Hepatocyte (in vitro differentiated cells): ENCODE measurements around the gene GADD45GIP1. TPM values are rescaled to one million over a fixed set of nuclear protein-coding genes. Genes with fewer than 3 reads are reported as not detected.
A peak's percentile ranks its signal among the peaks of the same experiment; 100 is the strongest.

Experiments
- DNase-seq: peaks from one replicate; pipeline ENCODE4 v3.0.0-alpha.2; 2016; ENCODE audit warnings: low spot score
- H2AFZ ChIP-seq: fragments of 200-600 bp; sonication (generic); 2 replicates; pipeline ENCODE4 v1.6.0; 2016; ENCODE audit warnings: antibody characterized with exemption, mild to moderate bottlenecking
- H3K27ac ChIP-seq: fragments of 200-600 bp; sonication (generic); 2 replicates; pipeline ENCODE4 v1.5.1; 2016; ENCODE audit warnings: mild to moderate bottlenecking
- H3K27me3 ChIP-seq: fragments of 200-600 bp; sonication (generic); 2 replicates; pipeline ENCODE4 v1.6.1; 2016
- H3K36me3 ChIP-seq: fragments of 200-600 bp; sonication (generic); replicated peaks from 2 replicates; pipeline ENCODE4 v1.5.1; 2016; ENCODE audit warnings: low read depth; ENCODE audit not compliant: insufficient read depth
- H3K4me1 ChIP-seq: fragments of 200-600 bp; sonication (generic); 2 replicates; pipeline ENCODE4 v1.5.1; 2016; ENCODE audit warnings: mild to moderate bottlenecking, moderate library complexity; ENCODE audit not compliant: insufficient read depth
- H3K4me2 ChIP-seq: fragments of 200-600 bp; sonication (generic); 2 replicates; pipeline ENCODE4 v1.6.0; 2016
- H3K4me3 ChIP-seq: fragments of 200-600 bp; sonication (generic); 2 replicates; pipeline ENCODE4 v1.5.1; 2016; ENCODE audit warnings: mild to moderate bottlenecking
- H3K79me2 ChIP-seq: fragments of 200-600 bp; sonication (generic); 2 replicates; pipeline ENCODE4 v1.6.0; 2017; ENCODE audit warnings: mild to moderate bottlenecking
- H3K9me2 ChIP-seq: fragments of 200-600 bp; sonication (generic); replicated peaks from 2 replicates; pipeline ENCODE4 v1.6.0; 2017; ENCODE audit warnings: mild to moderate bottlenecking; ENCODE audit not compliant: insufficient read depth
- H3K9me3 ChIP-seq: fragments of 200-600 bp; sonication (generic); 2 replicates; pipeline ENCODE4 v1.5.1; 2016; ENCODE audit warnings: low read depth, mild to moderate bottlenecking
- H4K20me1 ChIP-seq: fragments of 200-600 bp; sonication (generic); 2 replicates; pipeline ENCODE4 v1.6.0; 2016; ENCODE audit warnings: mild to moderate bottlenecking; ENCODE audit not compliant: insufficient read depth, poor library complexity, severe bottlenecking
- CTCF ChIP-seq: fragments of 200-600 bp; sonication (generic); IDR thresholded peaks from 2 replicates; pipeline ENCODE4 v1.5.1; 2016; ENCODE audit warnings: antibody characterized with exemption, mild to moderate bottlenecking; ENCODE audit not compliant: poor library complexity
- EZH2 ChIP-seq: fragments of 200-600 bp; sonication (generic); IDR thresholded peaks from 2 replicates; pipeline ENCODE4 v1.6.1; 2016; ENCODE audit warnings: antibody characterized with exemption, mild to moderate bottlenecking, borderline replicate concordance
- EZH2phosphoT487 ChIP-seq: fragments of 200-600 bp; sonication (generic); IDR thresholded peaks from one replicate; pipeline ENCODE4 v1.6.1; 2018; ENCODE audit warnings: antibody characterized with exemption, mild to moderate bottlenecking, low read depth, moderate library complexity; ENCODE audit not compliant: unreplicated experiment, severe bottlenecking
- WGBS: methylation state at CpG from one replicate; pipeline ENCODE4 v1.1.6; 2016; ENCODE audit warnings: low lambda C conversion rate; ENCODE audit errors: missing lambda C conversion rate; 5-methylcytosine and 5-hydroxymethylcytosine counted together
- polyA plus RNA-seq: library from polyadenylated mRNA; unstranded; fragments of >200 nt; fragmentation: Nextera tagmentation; extraction: Ambion mirVana; gene quantifications from 2 replicates; pipeline ENCODE4 v1.2.1, GENCODE V29; 2016
- total RNA-seq: library from RNA; depleted of rRNA; stranded (reverse); fragments of >200 nt; gene quantifications from 2 replicates; pipeline ENCODE4 v1.2.3, GENCODE V29; 2014

Gene GADD45GIP1
- total and polyA plus RNA-seq, 2 experiments from 2014 or later = 21.0 to 109 TPM

DNA sequence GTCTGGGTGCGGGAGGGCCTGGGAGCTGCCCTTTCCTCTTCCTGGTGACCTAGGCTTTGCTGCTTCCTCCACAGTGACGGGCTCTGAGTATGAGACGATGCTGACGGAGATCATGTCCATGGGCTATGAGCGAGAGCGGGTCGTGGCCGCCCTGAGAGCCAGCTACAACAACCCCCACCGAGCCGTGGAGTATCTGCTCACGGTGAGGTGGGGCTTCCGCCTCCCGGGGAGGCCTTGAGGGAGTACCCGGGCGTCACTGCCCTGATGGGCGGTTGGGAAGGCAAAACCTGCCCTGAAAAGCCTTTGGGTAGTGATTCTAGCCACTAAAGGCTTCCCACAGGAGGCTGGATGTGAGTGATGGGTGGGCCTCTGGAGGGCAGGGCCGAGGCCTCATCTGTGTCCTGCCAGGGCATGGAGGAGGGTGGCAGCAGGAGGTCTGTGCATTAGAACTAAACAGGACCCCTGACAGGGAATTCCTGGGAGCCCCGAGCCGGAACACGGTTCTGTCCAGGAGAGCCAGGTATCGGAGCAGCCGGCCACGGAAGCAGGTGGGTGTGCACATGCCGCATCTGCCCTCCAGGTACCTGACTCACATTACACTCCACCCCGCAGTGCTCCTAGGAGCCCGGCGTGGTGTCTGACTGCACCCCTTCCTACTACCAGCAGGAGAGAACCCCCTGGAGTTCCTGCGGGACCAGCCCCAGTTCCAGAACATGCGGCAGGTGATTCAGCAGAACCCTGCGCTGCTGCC is 8.2 kb downstream of the GADD45GIP1 start:
- no peak for DNase-seq
- peaks cover 25% of the 10 kb centered on the region for H3K4me1 ChIP-seq
- no peaks in the 10 kb centered on the region for H3K27me3 ChIP-seq
- TF ChIP-seq EZH2phosphoT487 = no peak
- TF ChIP-seq EZH2 = no peak
- H4K20me1 ChIP-seq = peaks cover 5% of the 10 kb centered on the region
- H3K36me3 ChIP-seq = no peaks in the 10 kb centered on the region
- no peaks in the 10 kb centered on the region for H3K9me2 ChIP-seq
- H2AFZ ChIP-seq = no peak overlapping the region
- no peaks in the 10 kb centered on the region for H3K9me3 ChIP-seq
- H3K4me2 ChIP-seq = no peak overlapping the region
- H3K27ac ChIP-seq = no peak overlapping the region
- H3K4me3 ChIP-seq = no peak overlapping the region
- 98% methylated on average over 30 of the region's 30 CpGs for whole genome bisulfite sequencing
- H3K79me2 ChIP-seq = peaks cover 33% of the 10 kb centered on the region

GRCh38 chr19:12947702-12948611 is 9.1 kb downstream of the GADD45GIP1 start:
- Histone ChIP-seq H3K36me3 (no peaks in the 10 kb centered on the region), H3K79me2 (peaks cover 39% of the 10 kb centered on the region), H3K27ac (no peak overlapping the region), H2AFZ (no peak overlapping the region), H3K9me2 (no peaks in the 10 kb centered on the region), H3K4me1 (peaks cover 25% of the 10 kb centered on the region), H3K27me3 (no peaks in the 10 kb centered on the region), H3K9me3 (no peaks in the 10 kb centered on the region), H3K4me2 (peak overlapping the region; percentile 88), H4K20me1 (peaks cover 11% of the 10 kb centered on the region), H3K4me3 (no peak overlapping the region)
- 96% methylated on average over 22 of the region's 28 CpGs for WGBS
- TF ChIP-seq EZH2 (no peak), EZH2phosphoT487 (no peak), CTCF (no peak)
- DNase-seq = no peak

DNA sequence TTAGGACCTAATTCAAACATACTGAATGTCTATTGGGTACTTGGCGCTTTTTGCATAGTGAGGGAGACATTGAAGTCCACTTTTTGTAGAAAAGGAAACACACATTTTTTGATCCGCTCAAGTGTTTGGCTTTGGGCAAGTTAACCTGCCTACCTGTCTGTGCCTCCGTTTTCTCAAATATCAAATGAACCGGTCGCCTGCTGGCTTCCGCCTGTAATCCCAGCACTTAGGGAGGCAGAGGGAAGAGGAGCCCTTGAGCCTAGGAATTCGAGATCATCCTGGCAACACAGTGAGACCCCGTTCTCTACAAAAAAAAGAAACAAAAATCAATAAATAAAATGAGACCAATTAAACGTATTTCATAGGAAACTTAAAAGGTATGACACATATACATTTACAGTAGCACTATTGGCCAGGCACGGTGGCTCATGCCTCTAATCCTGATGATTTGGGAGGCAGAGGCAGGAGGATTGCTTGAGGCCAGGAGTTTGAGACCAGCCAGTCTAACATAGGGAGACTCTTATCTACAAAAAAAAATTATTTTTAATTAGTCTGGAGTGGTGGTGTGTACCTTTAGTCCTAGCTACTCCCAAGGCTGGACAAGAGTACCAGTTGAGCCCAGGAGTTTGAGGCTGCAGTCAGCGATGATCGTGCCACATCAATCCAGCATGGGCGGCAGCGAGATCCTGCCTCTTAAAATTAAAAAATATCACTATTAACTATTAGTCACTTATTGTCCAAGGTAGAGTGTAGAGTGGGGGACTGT is 10.1 kb downstream of the GADD45GIP1 start:
- peak overlapping the region; percentile 88 for H3K4me2 ChIP-seq
- peak overlapping the region; percentile 48 for H3K4me3 ChIP-seq
- peak overlapping the region; percentile 96 for H3K27ac ChIP-seq
- H2AFZ ChIP-seq = no peak overlapping the region
- H3K27me3 ChIP-seq = no peaks in the 10 kb centered on the region
- peaks cover 27% of the 10 kb centered on the region for H3K4me1 ChIP-seq
- H3K36me3 ChIP-seq = no peaks in the 10 kb centered on the region
- no peaks in the 10 kb centered on the region for H3K9me3 ChIP-seq
- 50% methylated on average over 14 of the region's 14 CpGs for WGBS
- no peaks in the 10 kb centered on the region for H3K9me2 ChIP-seq
- peaks cover 11% of the 10 kb centered on the region for H4K20me1 ChIP-seq
- H3K79me2 ChIP-seq = peaks cover 44% of the 10 kb centered on the region
- TF ChIP-seq EZH2phosphoT487 (no peak), CTCF (no peak), EZH2 (no peak)
- DNase-seq = no peak
